ENCODE measurements around the gene SAPCD2.

SAPCD2 gene

GRCh38 chr9:137082222-137082924 lies 12.0 kb upstream of the SAPCD2 start:
- no peak for DNase-seq (ENCODE audit: low spot score)

- no peak for DNase-seq (ENCODE audit: low spot score)
Observed at GRCh38 chr9:137080260-137081122, 10.1 kb upstream of the SAPCD2 start.

- DNase-seq (ENCODE audit: low spot score), result no peak
Observed at GRCh38 chr9:137079401-137079787, 9.0 kb upstream of the SAPCD2 start.

- DNase-seq (ENCODE audit: low spot score), result no peak
Observed at GRCh38 chr9:137078701-137079400, 8.5 kb upstream of the SAPCD2 start.

GRCh38 chr9:137077758-137078693 lies 7.7 kb upstream of the SAPCD2 start:
- peak; percentile 19 for DNase-seq (ENCODE audit: low spot score)

GRCh38 chr9:137077010-137077747 lies 6.8 kb upstream of the SAPCD2 start, which contains the start of gene UAP1L1:
Gene UAP1L1 (plus strand): TSS chr9:137077517. CDS start chr9:137077533, 16 bp downstream.
- DNase-seq (ENCODE audit: low spot score), result peak; percentile 49

- no peak for DNase-seq (ENCODE audit: low spot score)
Observed at GRCh38 chr9:137076636-137077009, 6.3 kb upstream of the SAPCD2 start.

- DNase-seq (ENCODE audit: low spot score), result no peak
Observed at GRCh38 chr9:137075275-137075775, 5.0 kb upstream of the SAPCD2 start.

GRCh38 chr9:137074657-137075274 lies 4.4 kb upstream of the SAPCD2 start:
- no peak for DNase-seq (ENCODE audit: low spot score)

- no peak for DNase-seq (ENCODE audit: low spot score)
Observed at GRCh38 chr9:137073992-137074399, 3.6 kb upstream of the SAPCD2 start.

- no peak for DNase-seq (ENCODE audit: low spot score)
Observed at GRCh38 chr9:137071282-137071681, 925 bp upstream of the SAPCD2 start.

GRCh38 chr9:137070906-137071275 lies 534 bp upstream of the SAPCD2 start:
- DNase-seq (ENCODE audit: low spot score), result no peak

GRCh38 chr9:137069508-137070091 lies 757 bp downstream of the SAPCD2 start:
- no peak for DNase-seq (ENCODE audit: low spot score)

- DNase-seq (ENCODE audit: low spot score), result no peak
Observed at GRCh38 chr9:137068539-137069507, 1.5 kb downstream of the SAPCD2 start.

- DNase-seq (ENCODE audit: low spot score), result peak; percentile 86
Observed at GRCh38 chr9:137067860-137068538, 2.4 kb downstream of the SAPCD2 start.

- no peak for DNase-seq (ENCODE audit: low spot score)
Observed at GRCh38 chr9:137066096-137066861, 4.1 kb downstream of the SAPCD2 start.

GRCh38 chr9:137065336-137065967 lies 4.9 kb downstream of the SAPCD2 start:
- no peak for DNase-seq (ENCODE audit: low spot score)

Data from CD4-positive, alpha-beta T cell treated with Interleukin-6 at 100 ng/mL for 8 hours (primary cell).